Osteoblast (primary cell): ENCODE measurements around the gene MAP3K2. TPM values are rescaled to one million over a fixed set of nuclear protein-coding genes. Genes with fewer than 3 reads are reported as not detected.

Experiments
- DNase-seq: peaks from one replicate; pipeline ENCODE4 v3.0.0; 2011; ENCODE audit warnings: low spot score, mixed read lengths; ENCODE audit not compliant: insufficient read length; ENCODE audit errors: missing footprints
- H2AFZ ChIP-seq: 2 replicates; pipeline ENCODE4 v1.6.0; 2011; ENCODE audit warnings: mild to moderate bottlenecking, low read length
- H3K27ac ChIP-seq: 2 replicates; pipeline ENCODE4 v1.5.1; 2011; ENCODE audit warnings: mild to moderate bottlenecking, low read depth, low read length, moderate library complexity
- H3K27me3 ChIP-seq: 2 replicates; pipeline ENCODE4 v1.6.0; 2012; ENCODE audit warnings: mild to moderate bottlenecking, control low read depth, inconsistent platforms, low read length, moderate library complexity; ENCODE audit not compliant: insufficient read depth
- H3K36me3 ChIP-seq: 2 replicates; pipeline ENCODE4 v1.5.1; 2011; ENCODE audit warnings: mild to moderate bottlenecking, low read length, control low read depth, moderate library complexity; ENCODE audit not compliant: insufficient read depth
- H3K4me1 ChIP-seq: 2 replicates; pipeline ENCODE4 v1.5.1; 2011; ENCODE audit warnings: mild to moderate bottlenecking, low read length, control low read depth, moderate library complexity; ENCODE audit not compliant: insufficient read depth
- H3K4me2 ChIP-seq: 2 replicates; pipeline ENCODE4 v1.6.0; 2011; ENCODE audit warnings: mild to moderate bottlenecking, low read length; ENCODE audit not compliant: insufficient read depth
- H3K4me3 ChIP-seq: fragments of 200-600 bp; sonication (generic); 3 replicates; pipeline ENCODE4 v1.5.1; 2012; ENCODE audit warnings: mild to moderate bottlenecking, low read length, inconsistent platforms; ENCODE audit not compliant: insufficient read depth
- H3K79me2 ChIP-seq: 2 replicates; pipeline ENCODE4 v1.6.0; 2012; ENCODE audit warnings: mild to moderate bottlenecking, low read length, control low read depth, inconsistent platforms; ENCODE audit not compliant: insufficient read depth
- H3K9me3 ChIP-seq: 2 replicates; pipeline ENCODE4 v1.5.1; 2011; ENCODE audit warnings: low read depth, low read length, control low read depth
- H4K20me1 ChIP-seq: 2 replicates; pipeline ENCODE4 v1.6.0; 2012; ENCODE audit warnings: mild to moderate bottlenecking, low read length, control low read depth; ENCODE audit not compliant: insufficient read depth
- total RNA-seq: library from RNA; depleted of rRNA; stranded (reverse); fragments of >200 nt; gene quantifications from 2 replicates; pipeline ENCODE4 v1.2.3, GENCODE V29; 2012
- TF ChIP-seq, protein P1 (sequence below): IDR thresholded peaks from 2 replicates; pipeline ENCODE4 v1.5.1; 2011; ENCODE audit warnings: mild to moderate bottlenecking, low read depth, low read length, moderate library complexity; ENCODE audit errors: extremely low read depth

Gene MAP3K2
- total RNA-seq, 1 donor: 64.1 TPM

DNA sequence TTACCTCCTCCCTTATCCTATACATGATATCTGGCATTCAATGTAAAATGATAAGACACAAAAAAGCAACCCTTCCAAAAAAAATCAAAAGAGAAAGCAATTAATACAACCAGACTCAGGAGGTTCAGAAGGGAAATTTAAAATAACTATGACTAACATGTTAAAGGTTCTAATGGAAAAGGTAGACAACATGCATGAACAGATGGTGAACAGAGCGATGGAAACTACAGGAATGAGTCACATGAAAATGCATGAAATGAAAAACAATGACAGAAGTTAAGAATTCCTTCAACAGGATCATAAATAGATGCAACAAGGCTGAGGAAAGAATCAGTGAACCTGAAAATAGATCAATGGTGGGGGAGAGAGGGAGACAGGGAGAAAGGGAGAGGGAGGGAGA lies 67.7 kb downstream of the MAP3K2 start:
- no peak overlapping the region for H3K4me3 ChIP-seq
- peaks cover 4% of the 10 kb centered on the region for H3K4me1 ChIP-seq
- H3K27ac ChIP-seq: no peak overlapping the region
- H2AFZ ChIP-seq: no peak overlapping the region
- TF ChIP-seq, protein P1, sequence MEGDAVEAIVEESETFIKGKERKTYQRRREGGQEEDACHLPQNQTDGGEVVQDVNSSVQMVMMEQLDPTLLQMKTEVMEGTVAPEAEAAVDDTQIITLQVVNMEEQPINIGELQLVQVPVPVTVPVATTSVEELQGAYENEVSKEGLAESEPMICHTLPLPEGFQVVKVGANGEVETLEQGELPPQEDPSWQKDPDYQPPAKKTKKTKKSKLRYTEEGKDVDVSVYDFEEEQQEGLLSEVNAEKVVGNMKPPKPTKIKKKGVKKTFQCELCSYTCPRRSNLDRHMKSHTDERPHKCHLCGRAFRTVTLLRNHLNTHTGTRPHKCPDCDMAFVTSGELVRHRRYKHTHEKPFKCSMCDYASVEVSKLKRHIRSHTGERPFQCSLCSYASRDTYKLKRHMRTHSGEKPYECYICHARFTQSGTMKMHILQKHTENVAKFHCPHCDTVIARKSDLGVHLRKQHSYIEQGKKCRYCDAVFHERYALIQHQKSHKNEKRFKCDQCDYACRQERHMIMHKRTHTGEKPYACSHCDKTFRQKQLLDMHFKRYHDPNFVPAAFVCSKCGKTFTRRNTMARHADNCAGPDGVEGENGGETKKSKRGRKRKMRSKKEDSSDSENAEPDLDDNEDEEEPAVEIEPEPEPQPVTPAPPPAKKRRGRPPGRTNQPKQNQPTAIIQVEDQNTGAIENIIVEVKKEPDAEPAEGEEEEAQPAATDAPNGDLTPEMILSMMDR: no peak
- peaks cover 2% of the 10 kb centered on the region for H3K79me2 ChIP-seq
- peaks cover 2% of the 10 kb centered on the region for H4K20me1 ChIP-seq
- DNase-seq: no peak
- H3K4me2 ChIP-seq: no peak overlapping the region
- H3K36me3 ChIP-seq: peaks cover 37% of the 10 kb centered on the region
- no peaks in the 10 kb centered on the region for H3K27me3 ChIP-seq
- no peaks in the 10 kb centered on the region for H3K9me3 ChIP-seq

DNA sequence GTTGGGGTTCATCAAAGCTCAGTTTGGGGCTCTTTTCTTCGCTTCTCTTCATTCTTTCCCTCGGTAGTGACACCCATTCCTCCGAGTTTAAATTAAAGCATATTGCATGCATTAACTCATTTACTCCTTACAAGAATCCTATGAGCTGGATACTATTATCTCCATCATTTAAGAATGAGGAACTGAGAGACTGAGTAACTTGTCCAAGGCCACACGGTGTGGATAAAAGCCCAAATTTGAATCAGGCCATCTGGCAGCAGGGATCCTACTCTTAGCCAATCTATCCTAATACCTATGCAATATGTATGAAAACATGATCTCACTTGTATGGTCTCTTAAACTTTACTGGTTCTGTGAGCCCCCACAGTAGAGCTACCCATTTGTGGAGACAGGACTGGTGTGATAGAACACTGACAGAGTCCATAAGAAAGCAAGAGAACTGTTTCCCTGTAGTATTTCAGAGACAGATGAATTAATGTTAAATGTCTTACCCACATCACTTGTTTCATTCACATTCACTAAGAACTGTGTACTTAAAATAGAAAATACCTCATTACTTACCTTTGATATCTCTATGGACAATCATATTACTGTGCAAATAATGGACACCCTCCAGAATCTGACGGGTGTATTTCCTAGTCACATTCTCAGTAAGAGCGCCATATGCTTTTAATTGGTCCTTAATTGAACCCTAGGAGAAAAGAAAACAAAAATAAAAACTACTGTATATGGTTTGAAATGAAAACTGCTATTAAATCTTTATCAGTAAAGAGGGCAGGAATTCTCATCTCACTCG lies 73.4 kb downstream of the MAP3K2 start:
- Histone ChIP-seq H3K27me3 (no peaks in the 10 kb centered on the region), H4K20me1 (no peaks in the 10 kb centered on the region), H3K9me3 (no peaks in the 10 kb centered on the region), H3K79me2 (peaks cover 2% of the 10 kb centered on the region), H3K4me1 (no peaks in the 10 kb centered on the region), H3K27ac (no peak overlapping the region), H3K4me3 (no peak overlapping the region), H2AFZ (no peak overlapping the region), H3K4me2 (no peak overlapping the region), H3K36me3 (peaks cover 36% of the 10 kb centered on the region)
- no peak for DNase-seq
- TF ChIP-seq, protein P1: no peak

DNA sequence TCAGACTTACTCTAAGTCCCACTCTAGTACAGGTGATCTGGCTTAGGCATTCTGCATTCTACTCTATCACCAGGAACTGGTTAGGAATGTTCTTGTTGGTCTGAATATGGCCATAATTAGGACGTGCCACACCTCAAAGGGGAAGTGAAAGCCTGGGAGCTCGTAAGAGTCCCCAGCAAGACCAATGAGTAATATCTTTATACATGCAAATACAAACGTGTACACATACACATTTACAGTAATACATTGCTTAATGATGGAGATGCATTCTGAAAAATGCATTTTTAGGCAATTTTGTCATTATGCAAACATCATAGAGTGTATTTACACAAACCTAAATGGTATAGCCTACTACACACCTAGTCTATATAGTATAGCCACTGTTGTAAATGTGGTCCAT lies 74.4 kb downstream of the MAP3K2 start:
- Histone ChIP-seq H2AFZ (no peak overlapping the region), H3K4me3 (no peak overlapping the region), H3K9me3 (no peaks in the 10 kb centered on the region), H4K20me1 (no peaks in the 10 kb centered on the region), H3K36me3 (peaks cover 36% of the 10 kb centered on the region), H3K4me1 (no peaks in the 10 kb centered on the region), H3K4me2 (no peak overlapping the region), H3K79me2 (no peaks in the 10 kb centered on the region), H3K27me3 (no peaks in the 10 kb centered on the region), H3K27ac (no peak overlapping the region)
- DNase-seq: no peak
- TF ChIP-seq, protein P1: no peak

DNA sequence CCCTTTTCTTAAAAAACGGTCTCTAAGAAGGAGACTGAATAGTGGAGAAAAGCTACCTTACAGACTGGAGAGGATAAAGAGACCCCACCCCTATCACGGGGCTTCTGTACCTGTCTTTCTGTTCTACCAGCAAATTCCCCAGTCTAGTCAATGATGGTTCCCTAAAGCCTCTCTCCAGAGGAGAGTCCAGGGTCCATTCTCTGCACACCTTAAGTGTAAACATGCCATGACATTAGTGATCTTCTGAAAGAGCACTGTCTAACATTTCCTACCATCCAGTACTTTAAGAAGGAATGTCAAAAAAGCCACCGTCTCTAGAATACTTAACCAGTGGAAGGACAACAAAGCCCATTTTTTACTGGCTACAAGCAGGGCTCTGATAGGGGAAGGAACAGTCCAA lies 76.8 kb downstream of the MAP3K2 start:
- Histone ChIP-seq H3K36me3 (peaks cover 45% of the 10 kb centered on the region), H2AFZ (no peak overlapping the region), H3K79me2 (no peaks in the 10 kb centered on the region), H3K27me3 (no peaks in the 10 kb centered on the region), H3K27ac (no peak overlapping the region), H3K4me3 (no peak overlapping the region), H3K4me2 (no peak overlapping the region), H4K20me1 (no peaks in the 10 kb centered on the region), H3K9me3 (no peaks in the 10 kb centered on the region), H3K4me1 (no peaks in the 10 kb centered on the region)
- DNase-seq: no peak
- TF ChIP-seq, protein P1: no peak
